HS-5 (cell line): ENCODE results near the gene UGT1A7.
"Not testable (repeated sequence)": the region's sequence is repeated elsewhere in the genome, so short reads cannot be mapped to it uniquely, and the experiment has no call there.

ENCODE experiments used
- DNase-seq: peaks from one replicate; pipeline ENCODE4 v3.0.0-alpha.2; 2012; ENCODE audit warnings: low read depth

Gene UGT1A7

GRCh38 chr2:233681521-233682099 is at the start of gene UGT1A7:
Gene UGT1A7, plus strand, starts transcription at chr2:233681901. Its CDS starts 37 bp downstream, at chr2:233681938.
- no peak for DNase-seq

GRCh38 chr2:233636306-233636705 is 45.4 kb upstream of the UGT1A7 start, which contains the start of gene UGT1A10:
Gene UGT1A10, plus strand, starts transcription at chr2:233636448. Its CDS starts 75 bp downstream, at chr2:233636523.
- DNase-seq, result not testable (repeated sequence)

GRCh38 chr2:233638836-233639235 is 42.9 kb upstream of the UGT1A7 start:
- DNase-seq, result no peak

- DNase-seq, result no peak
These were observed 41.8 kb upstream of the UGT1A7 start for GRCh38 chr2:233639860-233640259.

GRCh38 chr2:233643128-233643527 is 38.6 kb upstream of the UGT1A7 start:
- no peak for DNase-seq

- not testable (repeated sequence) for DNase-seq
These were observed 35.7 kb upstream of the UGT1A7 start for GRCh38 chr2:233646033-233646432.

- DNase-seq, result no peak
These were observed 30.7 kb upstream of the UGT1A7 start for GRCh38 chr2:233650981-233651380.

- DNase-seq, result no peak
These were observed 30.3 kb upstream of the UGT1A7 start for GRCh38 chr2:233651430-233651829.

- DNase-seq, result no peak
These were observed 27.2 kb upstream of the UGT1A7 start for GRCh38 chr2:233654501-233654900.

- no peak for DNase-seq
These were observed 26.7 kb upstream of the UGT1A7 start for GRCh38 chr2:233655043-233655442.

- not testable (repeated sequence) for DNase-seq
These were observed 25.8 kb upstream of the UGT1A7 start for GRCh38 chr2:233655943-233656342.

- DNase-seq, result no peak
These were observed 25.3 kb upstream of the UGT1A7 start for GRCh38 chr2:233656443-233656842.

- DNase-seq, result no peak
These were observed 23.1 kb upstream of the UGT1A7 start for GRCh38 chr2:233658610-233659009.

GRCh38 chr2:233663911-233664310 is 17.8 kb upstream of the UGT1A7 start:
- no peak for DNase-seq

- no peak for DNase-seq
These were observed 13.0 kb upstream of the UGT1A7 start for GRCh38 chr2:233668605-233669260.

GRCh38 chr2:233671290-233672161 is 10.2 kb upstream of the UGT1A7 start, which contains the start of gene UGT1A9:
Gene UGT1A9, plus strand, starts transcription at chr2:233671898. Its CDS starts 37 bp downstream, at chr2:233671935.
- no peak for DNase-seq

- DNase-seq, result no peak
These were observed 8.8 kb upstream of the UGT1A7 start for GRCh38 chr2:233672886-233673285.

GRCh38 chr2:233673896-233674295 is 7.8 kb upstream of the UGT1A7 start:
- DNase-seq, result no peak

GRCh38 chr2:233674314-233674713 is 7.4 kb upstream of the UGT1A7 start:
- no peak for DNase-seq

GRCh38 chr2:233674995-233675394 is 6.7 kb upstream of the UGT1A7 start:
- no peak for DNase-seq

- DNase-seq, result no peak
These were observed 5.7 kb upstream of the UGT1A7 start for GRCh38 chr2:233676046-233676445.

- DNase-seq, result no peak
These were observed 2.5 kb upstream of the UGT1A7 start for GRCh38 chr2:233679196-233679595.
